Astrocyte (in vitro differentiated cells and primary cell): Measurements from ENCODE around the gene ARHGAP4. TPM values are rescaled to one million over a fixed set of nuclear protein-coding genes. Genes with fewer than 3 reads are reported as not detected.
A peak's percentile ranks its signal among the peaks of the same experiment; 100 is the strongest.

Source experiments
- DNase-seq: peaks from one replicate; pipeline ENCODE4 v3.0.0-alpha.2; 2010; ENCODE audit warnings: low read depth
- FAIRE-seq: peaks from 2 replicates; lab custom pipeline; 2011; peaks lifted over from hg19 to GRCh38; lab: Jason Lieb, UNC
- H2AFZ ChIP-seq: 2 replicates; pipeline ENCODE4 v1.6.0; 2012; ENCODE audit warnings: low read depth, low read length, inconsistent platforms
- H3K27ac ChIP-seq: 2 replicates; pipeline ENCODE4 v1.5.1; 2011; ENCODE audit warnings: low read depth, low read length, inconsistent platforms
- H3K27me3 ChIP-seq: 2 replicates; pipeline ENCODE4 v1.6.0; 2011; ENCODE audit warnings: low read length, inconsistent platforms; ENCODE audit not compliant: insufficient read depth
- H3K36me3 ChIP-seq: 2 replicates; pipeline ENCODE4 v1.5.1; 2011; ENCODE audit warnings: low read length, inconsistent platforms; ENCODE audit not compliant: insufficient read depth
- H3K4me1 ChIP-seq: 2 replicates; pipeline ENCODE4 v1.5.1; 2011; ENCODE audit warnings: low read length, inconsistent platforms; ENCODE audit not compliant: insufficient read depth
- H3K4me2 ChIP-seq: 2 replicates; pipeline ENCODE4 v1.6.0; 2012; ENCODE audit warnings: low read length, inconsistent platforms
- H3K4me3 ChIP-seq: 2 replicates; pipeline ENCODE4 v1.5.1; 2011; ENCODE audit warnings: low read depth, mild to moderate bottlenecking, low read length, inconsistent platforms; ENCODE audit not compliant: insufficient read depth
- H3K79me2 ChIP-seq: 2 replicates; pipeline ENCODE4 v1.6.0; 2012; ENCODE audit warnings: mild to moderate bottlenecking, low read length, inconsistent platforms; ENCODE audit not compliant: insufficient read depth
- H3K9ac ChIP-seq: 2 replicates; pipeline ENCODE4 v1.6.0; 2012; ENCODE audit warnings: mild to moderate bottlenecking, low read length, inconsistent platforms
- H3K9me3 ChIP-seq: 2 replicates; pipeline ENCODE4 v1.5.1; 2012; ENCODE audit warnings: low read depth, mild to moderate bottlenecking, low read length, inconsistent platforms; ENCODE audit not compliant: insufficient read depth
- H4K20me1 ChIP-seq: 2 replicates; pipeline ENCODE4 v1.6.0; 2012; ENCODE audit warnings: low read length, inconsistent platforms; ENCODE audit not compliant: insufficient read depth
- H3K27ac Mint-ChIP-seq: one replicate; pipeline ENCODE4 v1.8.0; 2021; ENCODE audit warnings: mild to moderate bottlenecking, mixed read lengths; ENCODE audit not compliant: unreplicated experiment
- H3K27me3 Mint-ChIP-seq: one replicate; pipeline ENCODE4 v1.8.0; 2021; ENCODE audit warnings: low read depth, mixed read lengths; ENCODE audit not compliant: unreplicated experiment
- H3K36me3 Mint-ChIP-seq: one replicate; pipeline ENCODE4 v1.8.0; 2021; ENCODE audit warnings: low read depth, mixed read lengths; ENCODE audit not compliant: unreplicated experiment
- H3K4me1 Mint-ChIP-seq: one replicate; pipeline ENCODE4 v1.8.0; 2021; ENCODE audit warnings: low read depth, mixed read lengths; ENCODE audit not compliant: unreplicated experiment
- H3K4me3 Mint-ChIP-seq: one replicate; pipeline ENCODE4 v1.8.0; 2021; ENCODE audit warnings: mild to moderate bottlenecking, moderate library complexity, mixed read lengths; ENCODE audit not compliant: unreplicated experiment
- H3K9me3 Mint-ChIP-seq: one replicate; pipeline ENCODE4 v1.8.0; 2021; ENCODE audit warnings: mild to moderate bottlenecking, mixed read lengths; ENCODE audit not compliant: unreplicated experiment
- CTCF ChIP-seq: IDR thresholded peaks from 2 replicates; pipeline ENCODE4 v1.5.1; 2011; ENCODE audit warnings: low read depth, mild to moderate bottlenecking, inconsistent platforms, low read length, moderate library complexity; ENCODE audit not compliant: insufficient read depth
- EZH2 ChIP-seq: IDR thresholded peaks from 2 replicates; pipeline ENCODE4 v1.6.1; 2012; ENCODE audit warnings: mild to moderate bottlenecking, low read length, inconsistent platforms; ENCODE audit not compliant: insufficient read depth
- total RNA-seq: library from RNA; stranded (reverse); gene quantifications from 2 replicates; pipeline ENCODE4 v1.2.1, GENCODE V29; 2021

Gene ARHGAP4
- total RNA-seq, 1 donor from 2014 or later: 3.9 TPM

- no peak for TF ChIP-seq CTCF
- no peak for TF ChIP-seq EZH2
- Mint-ChIP-seq H3K4me1 (peaks cover 11% of the 10 kb centered on the region), H3K27ac (no peak overlapping the region), H3K27me3 (no peaks in the 10 kb centered on the region), H3K36me3 (no peaks in the 10 kb centered on the region), H3K9me3 (no peaks in the 10 kb centered on the region), H3K4me3 (no peak overlapping the region)
- no peaks in the 10 kb centered on the region for H3K9me3 ChIP-seq
- no peaks in the 10 kb centered on the region for H4K20me1 ChIP-seq
- DNase-seq (no peak), FAIRE-seq (no peak)
- H3K4me3 ChIP-seq: no peak overlapping the region
- H3K4me2 ChIP-seq: no peak overlapping the region
- peaks cover 6% of the 10 kb centered on the region for H3K4me1 ChIP-seq
- peaks cover 3% of the 10 kb centered on the region for H3K27me3 ChIP-seq
- no peaks in the 10 kb centered on the region for H3K36me3 ChIP-seq
- no peaks in the 10 kb centered on the region for H3K79me2 ChIP-seq
- H3K9ac ChIP-seq: no peak overlapping the region
- H2AFZ ChIP-seq: no peak overlapping the region
- no peak overlapping the region for H3K27ac ChIP-seq
These were observed 23.7 kb downstream of the ARHGAP4 start for GRCh38 chrX:153902385-153902784.

GRCh38 chrX:153901753-153902140, 24.3 kb downstream of the ARHGAP4 start:
- no peak overlapping the region for H3K27ac ChIP-seq
- DNase-seq: no peak
- no peak overlapping the region for H3K4me3 ChIP-seq
- Mint-ChIP-seq H3K27me3 (no peaks in the 10 kb centered on the region), H3K36me3 (no peaks in the 10 kb centered on the region), H3K27ac (peak overlapping the region; percentile 72), H3K9me3 (no peaks in the 10 kb centered on the region), H3K4me3 (no peak overlapping the region), H3K4me1 (peaks cover 11% of the 10 kb centered on the region)
- no peak overlapping the region for H2AFZ ChIP-seq
- H3K9me3 ChIP-seq: no peaks in the 10 kb centered on the region
- peaks cover 6% of the 10 kb centered on the region for H3K4me1 ChIP-seq
- H3K27me3 ChIP-seq: peaks cover 3% of the 10 kb centered on the region
- H3K79me2 ChIP-seq: no peaks in the 10 kb centered on the region
- no peak overlapping the region for H3K9ac ChIP-seq
- no peak for FAIRE-seq
- H3K4me2 ChIP-seq: peak overlapping the region; percentile 52
- no peaks in the 10 kb centered on the region for H3K36me3 ChIP-seq
- no peaks in the 10 kb centered on the region for H4K20me1 ChIP-seq
- TF ChIP-seq CTCF: no peak
- TF ChIP-seq EZH2: no peak

- no peak for TF ChIP-seq EZH2
- no peak for TF ChIP-seq CTCF
- H3K4me2 ChIP-seq: peak overlapping the region; percentile 52
- DNase-seq: peak; percentile 73
- H3K27me3 ChIP-seq: peaks cover 3% of the 10 kb centered on the region
- no peaks in the 10 kb centered on the region for H4K20me1 ChIP-seq
- H3K9ac ChIP-seq: no peak overlapping the region
- H3K9me3 ChIP-seq: no peaks in the 10 kb centered on the region
- H3K9me3 Mint-ChIP-seq: no peaks in the 10 kb centered on the region
- no peak overlapping the region for H3K4me3 ChIP-seq
- H3K79me2 ChIP-seq: no peaks in the 10 kb centered on the region
- H3K4me1 ChIP-seq: peaks cover 6% of the 10 kb centered on the region
- H3K27ac Mint-ChIP-seq: peak overlapping the region; percentile 72
- no peaks in the 10 kb centered on the region for H3K27me3 Mint-ChIP-seq
- peak overlapping the region; percentile 54 for H3K4me3 Mint-ChIP-seq
- H3K4me1 Mint-ChIP-seq: peaks cover 11% of the 10 kb centered on the region
- no peaks in the 10 kb centered on the region for H3K36me3 Mint-ChIP-seq
- no peaks in the 10 kb centered on the region for H3K36me3 ChIP-seq
- H3K27ac ChIP-seq: no peak overlapping the region
- FAIRE-seq: peak; percentile 87
- H2AFZ ChIP-seq: no peak overlapping the region
These were observed 25.0 kb downstream of the ARHGAP4 start for GRCh38 chrX:153900831-153901752.
